GM12865 (cell line): ENCODE results near the gene SECTM1.
"Not testable (repeated sequence)": the region's sequence is repeated elsewhere in the genome, so short reads cannot be mapped to it uniquely, and the experiment has no call there.

Experiments
- DNase-seq: peaks from one replicate; pipeline ENCODE4 v3.0.0; 2010; ENCODE audit warnings: low read depth
- H3K4me3 ChIP-seq: 2 replicates; pipeline ENCODE4 v1.5.1; 2011; ENCODE audit warnings: mild to moderate bottlenecking, low read depth, low read length, control low read depth
- CTCF ChIP-seq: IDR thresholded peaks from 2 replicates; pipeline ENCODE4 v1.5.1; 2011; ENCODE audit warnings: low read length, control low read depth, low read depth, inconsistent platforms; ENCODE audit not compliant: insufficient read depth; ENCODE audit errors: missing control alignments

Gene SECTM1

GRCh38 chr17:82348866-82349265, 15.3 kb upstream of the SECTM1 start:
- DNase-seq = no peak
- TF ChIP-seq CTCF = no peak
- H3K4me3 ChIP-seq = no peak overlapping the region

- no peak for TF ChIP-seq CTCF
- H3K4me3 ChIP-seq = no peak overlapping the region
- no peak for DNase-seq
These were observed 14.9 kb upstream of the SECTM1 start for GRCh38 chr17:82348434-82348833.

GRCh38 chr17:82347994-82348393, 14.4 kb upstream of the SECTM1 start:
- not testable (repeated sequence) for H3K4me3 ChIP-seq, DNase-seq

GRCh38 chr17:82346342-82347300, 13.1 kb upstream of the SECTM1 start:
- no peak for TF ChIP-seq CTCF

GRCh38 chr17:82345151-82345976, 11.8 kb upstream of the SECTM1 start:
- TF ChIP-seq CTCF = no peak
- DNase-seq = no peak
- no peak overlapping the region for H3K4me3 ChIP-seq

More at GRCh38 chr17:82346342-82347300, 13.1 kb upstream of the SECTM1 start:
- DNase-seq = no peak
- no peak overlapping the region for H3K4me3 ChIP-seq

- no peak for DNase-seq
- H3K4me3 ChIP-seq = no peak overlapping the region
- TF ChIP-seq CTCF = no peak
These were observed 10.8 kb upstream of the SECTM1 start for GRCh38 chr17:82344175-82344907.
